GM19438 (cell line): ENCODE results near the gene LY86.
"Not testable (repeated sequence)": the region's sequence is repeated elsewhere in the genome, so short reads cannot be mapped to it uniquely, and the experiment has no call there.

Experiments used
- ATAC-seq: cut with Tn5 transposase; IDR thresholded peaks from one replicate; pipeline ENCODE4 v1.9.1; 2021; ENCODE audit warnings: low read depth; ENCODE audit not compliant: unreplicated experiment

Gene LY86

DNA sequence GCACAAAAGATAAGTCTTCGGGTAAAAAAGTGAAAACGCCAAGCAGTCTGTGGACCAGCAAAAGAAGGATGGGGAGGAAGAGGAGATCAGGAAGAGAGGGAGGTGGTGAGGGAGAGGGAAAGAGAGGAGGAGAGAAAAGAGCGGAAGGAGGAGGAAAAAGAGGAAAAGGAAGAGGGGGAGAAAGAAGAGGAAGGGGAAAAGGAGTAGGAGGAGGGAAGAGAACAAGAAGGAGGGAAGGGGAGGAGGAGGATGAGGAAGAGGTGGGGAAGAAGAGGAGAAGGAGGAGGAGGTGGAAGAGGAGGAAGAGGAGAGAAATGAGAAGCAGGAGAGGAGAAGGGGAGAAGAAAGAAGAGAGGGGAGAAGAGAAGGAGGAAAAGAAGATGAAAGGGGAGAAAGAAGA, 6.5 kb downstream of the LY86 start:
- ATAC-seq, result no peak

DNA sequence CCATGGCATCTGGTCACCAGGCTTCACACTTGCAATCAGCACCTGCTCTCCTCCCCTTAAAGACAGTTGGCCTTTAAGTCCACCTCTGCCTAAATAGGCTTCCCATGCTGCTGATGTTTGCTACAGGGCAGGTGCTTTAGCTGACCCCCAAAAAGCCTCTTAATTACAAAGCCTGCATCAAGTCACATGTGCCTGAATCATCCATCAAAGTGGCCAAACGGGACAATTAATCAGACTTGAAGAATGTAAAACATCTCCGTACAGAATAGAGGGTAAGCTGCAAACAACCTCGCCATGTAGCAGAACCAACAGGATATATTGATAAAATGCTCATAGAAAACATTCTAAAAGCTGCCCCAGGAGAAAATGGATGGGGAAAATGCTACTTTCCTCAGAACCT, 7.4 kb downstream of the LY86 start:
- ATAC-seq, result no peak

DNA sequence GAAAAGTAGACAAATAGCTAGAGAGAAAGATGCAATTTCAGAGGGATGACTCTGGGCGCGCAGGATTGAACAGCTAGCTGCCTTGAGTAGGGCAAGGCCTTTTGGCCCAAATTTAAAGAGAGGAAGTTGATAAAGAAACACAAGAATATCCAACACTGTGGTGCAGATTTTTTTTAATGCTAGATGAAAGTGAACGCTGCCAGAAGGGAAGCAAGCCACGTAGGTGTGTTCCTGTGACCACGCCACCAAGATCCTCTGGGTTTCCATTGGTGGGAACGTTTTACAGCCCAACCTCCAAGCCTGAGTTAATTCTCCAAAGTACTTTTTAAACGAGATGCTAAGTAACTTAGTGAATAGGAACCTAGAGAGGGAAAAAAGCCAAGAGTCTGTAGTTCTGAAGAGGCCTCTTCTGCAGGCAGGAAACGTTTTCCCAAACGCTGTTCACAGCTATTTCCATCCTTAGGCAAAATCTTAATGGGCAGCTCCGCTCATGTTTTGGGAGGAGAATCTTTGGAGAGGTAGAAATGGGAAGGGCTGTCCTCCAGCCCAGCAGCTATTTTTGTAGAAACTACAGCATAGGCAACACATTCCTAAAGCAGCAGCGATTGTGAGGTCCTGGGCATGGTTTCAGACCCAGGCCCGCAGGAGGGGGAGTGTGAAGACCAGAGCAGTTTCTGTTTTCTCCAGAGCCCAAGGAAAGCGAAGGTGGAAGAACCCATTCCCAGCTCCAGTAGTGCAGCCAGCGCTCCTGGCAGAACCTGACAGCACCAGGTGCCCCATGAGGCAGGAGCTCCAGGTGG, 8.2 kb downstream of the LY86 start:
- no peak for ATAC-seq

DNA sequence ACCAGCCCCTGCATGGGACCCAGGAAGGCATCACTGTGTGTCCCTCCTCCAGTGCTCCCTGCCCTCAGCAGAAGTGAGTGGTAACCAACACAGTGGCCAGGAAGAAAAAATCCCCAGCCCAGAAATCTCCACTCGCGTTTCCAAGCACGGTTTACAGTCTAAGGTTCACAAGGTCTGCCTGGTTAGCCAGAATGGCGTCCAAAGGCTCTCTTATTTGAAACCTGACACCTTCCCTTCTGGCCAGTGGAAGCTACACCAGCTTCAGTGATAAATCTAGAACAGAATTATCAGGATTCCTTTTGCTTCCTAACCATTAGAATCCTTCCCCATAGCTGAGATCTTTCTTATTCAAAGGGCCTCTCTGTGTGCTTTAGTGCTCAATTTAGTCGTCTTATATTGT, 9.2 kb downstream of the LY86 start:
- no peak for ATAC-seq

- ATAC-seq, result no peak
These were observed 11.0 kb downstream of the LY86 start for GRCh38 chr6:6599468-6599873.

- no peak for ATAC-seq
These were observed 12.4 kb downstream of the LY86 start for GRCh38 chr6:6600875-6601274.

DNA sequence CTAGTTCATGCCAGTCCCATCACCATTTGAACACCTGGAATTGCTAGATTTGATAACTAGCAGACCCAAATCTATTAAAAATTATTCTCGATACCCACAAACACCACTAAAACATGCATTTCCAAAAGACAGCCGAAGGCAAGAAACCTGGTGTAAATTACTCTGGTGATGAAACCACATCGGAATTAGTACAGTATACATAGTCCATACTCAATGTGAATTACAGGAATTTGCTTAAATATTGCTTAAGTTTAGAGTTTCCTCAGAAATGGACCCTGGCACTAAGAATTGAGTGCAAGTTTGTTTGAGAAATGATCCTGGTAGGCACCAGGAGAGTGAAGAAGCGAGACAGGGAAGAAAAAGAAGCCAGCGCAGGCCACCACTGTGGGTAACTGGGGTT, 13.7 kb downstream of the LY86 start:
- no peak for ATAC-seq

DNA sequence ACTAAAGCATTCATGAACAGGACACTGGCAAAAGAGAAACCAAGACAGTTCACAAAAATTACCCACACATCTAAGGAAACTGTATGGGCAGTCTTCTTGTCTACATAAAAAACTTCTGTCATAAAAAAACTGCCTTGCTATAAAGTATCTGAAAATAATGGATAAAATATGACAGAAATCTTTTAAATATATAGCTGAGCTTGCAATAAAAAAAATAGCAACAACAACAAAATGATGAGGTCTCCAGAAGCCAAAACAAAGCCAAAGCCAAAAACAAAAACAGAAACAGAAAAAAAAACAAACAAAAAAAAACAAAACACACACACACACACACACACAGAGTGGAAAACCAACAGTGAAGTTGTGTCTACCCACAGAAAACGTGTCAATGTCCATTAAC, 14.8 kb downstream of the LY86 start:
- no peak for ATAC-seq

DNA sequence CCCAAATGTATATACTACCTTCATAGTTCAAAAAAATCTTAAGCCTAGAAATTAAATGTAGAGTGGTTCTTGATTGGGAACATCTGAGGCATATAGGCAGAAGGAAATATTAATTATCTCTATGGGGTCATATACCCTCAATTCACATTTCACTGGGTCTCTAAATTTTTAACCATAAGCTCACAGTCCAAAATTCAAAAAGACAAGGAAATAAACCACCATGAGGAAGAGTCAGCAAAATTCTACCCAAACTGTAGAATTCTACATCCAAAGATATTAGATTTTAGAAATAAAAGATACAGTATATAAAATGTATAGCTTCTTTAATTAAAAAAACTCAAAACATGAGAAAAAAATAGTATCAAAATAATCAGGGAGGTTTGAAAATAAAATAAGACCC, 15.5 kb downstream of the LY86 start:
- no peak for ATAC-seq

DNA sequence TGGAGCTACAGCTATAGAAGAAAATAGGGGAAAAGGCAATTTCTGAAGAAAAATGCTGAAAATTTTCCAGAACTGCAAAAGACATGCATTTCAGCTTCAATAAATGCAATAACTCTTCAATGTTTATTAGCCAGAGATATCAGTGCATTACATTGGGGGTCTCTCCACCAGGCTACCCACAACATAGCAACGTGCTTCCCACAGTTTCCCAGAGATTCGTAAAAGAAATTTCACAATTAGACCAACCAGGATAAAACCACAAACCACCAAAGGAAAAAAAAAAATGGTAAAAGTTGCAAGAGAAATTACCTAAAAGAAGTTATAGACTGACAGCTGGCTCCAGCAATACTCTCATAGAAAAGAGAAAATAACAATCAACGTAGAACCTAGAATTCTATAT, 16.0 kb downstream of the LY86 start:
- ATAC-seq, result no peak

DNA sequence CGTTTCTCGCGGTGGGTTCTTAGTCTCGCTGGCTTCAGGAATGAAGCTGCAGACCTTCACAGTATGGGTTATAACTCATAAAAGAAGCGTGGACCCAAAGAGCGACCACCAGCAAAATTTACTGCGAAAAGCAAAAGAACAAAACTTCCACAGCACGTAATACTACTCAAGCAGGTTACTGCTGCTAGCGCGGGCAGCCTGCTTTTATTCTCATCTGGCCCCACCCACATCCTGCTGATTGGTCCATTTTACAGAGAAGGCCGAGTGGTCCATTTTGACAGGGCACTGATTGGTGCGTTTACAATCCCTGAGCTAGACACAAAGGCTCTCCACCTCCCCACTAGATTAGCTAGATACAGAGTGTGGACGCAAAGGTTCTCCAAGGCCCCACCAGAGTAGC, 17.4 kb downstream of the LY86 start:
- ATAC-seq, result no peak

- ATAC-seq, result not testable (repeated sequence)
These were observed 18.0 kb downstream of the LY86 start for GRCh38 chr6:6606391-6607030.

DNA sequence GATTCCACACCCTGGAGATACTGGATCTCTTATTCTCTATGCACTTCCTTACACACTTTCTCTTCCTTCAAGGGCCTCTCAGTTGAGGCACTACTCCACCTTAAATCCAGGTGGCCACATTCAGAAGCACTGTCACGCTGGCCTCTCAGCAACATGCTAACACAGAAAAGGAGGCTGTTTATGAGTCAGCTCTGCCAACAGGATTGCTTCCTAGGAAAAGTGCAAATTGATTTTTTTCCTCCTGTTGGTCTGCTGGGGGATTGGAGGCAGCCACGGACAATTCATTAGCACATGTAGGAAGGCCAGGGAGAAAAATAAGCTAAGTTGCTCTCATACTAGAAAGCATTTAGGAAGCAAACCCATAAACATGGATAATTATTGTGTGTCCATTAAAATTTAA, 20.9 kb downstream of the LY86 start:
- no peak for ATAC-seq

DNA sequence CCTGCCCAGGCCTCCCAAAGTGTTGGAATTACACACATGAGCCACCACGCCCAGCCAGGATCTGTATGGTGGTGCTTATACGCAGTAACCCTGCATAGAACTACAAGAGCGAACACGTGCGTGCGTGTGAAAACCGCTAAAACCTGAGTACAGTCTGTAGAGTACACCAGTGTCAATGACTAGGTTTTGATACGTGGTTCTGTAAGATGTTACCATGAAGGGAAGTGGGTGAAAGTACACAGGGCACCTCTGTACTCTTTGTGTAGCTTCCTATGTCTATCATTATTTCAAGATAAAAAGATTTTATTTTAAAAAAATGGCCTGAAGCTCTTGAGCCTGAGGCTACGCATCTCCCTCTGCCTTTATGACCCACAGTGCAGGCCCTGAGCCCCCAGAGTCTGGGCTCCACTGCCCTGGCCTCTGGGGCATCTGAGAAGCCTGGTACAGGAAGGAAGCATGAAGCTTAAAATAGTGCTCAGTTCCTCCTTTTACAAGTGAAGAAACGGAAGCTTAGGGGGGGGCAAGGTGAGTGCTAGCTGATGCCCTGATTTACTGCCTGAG, 21.6 kb downstream of the LY86 start:
- ATAC-seq, result peak; percentile 94

- ATAC-seq, result no peak
These were observed 23.0 kb downstream of the LY86 start for GRCh38 chr6:6611486-6611885.

GRCh38 chr6:6612308-6612707, 23.8 kb downstream of the LY86 start:
- no peak for ATAC-seq

DNA sequence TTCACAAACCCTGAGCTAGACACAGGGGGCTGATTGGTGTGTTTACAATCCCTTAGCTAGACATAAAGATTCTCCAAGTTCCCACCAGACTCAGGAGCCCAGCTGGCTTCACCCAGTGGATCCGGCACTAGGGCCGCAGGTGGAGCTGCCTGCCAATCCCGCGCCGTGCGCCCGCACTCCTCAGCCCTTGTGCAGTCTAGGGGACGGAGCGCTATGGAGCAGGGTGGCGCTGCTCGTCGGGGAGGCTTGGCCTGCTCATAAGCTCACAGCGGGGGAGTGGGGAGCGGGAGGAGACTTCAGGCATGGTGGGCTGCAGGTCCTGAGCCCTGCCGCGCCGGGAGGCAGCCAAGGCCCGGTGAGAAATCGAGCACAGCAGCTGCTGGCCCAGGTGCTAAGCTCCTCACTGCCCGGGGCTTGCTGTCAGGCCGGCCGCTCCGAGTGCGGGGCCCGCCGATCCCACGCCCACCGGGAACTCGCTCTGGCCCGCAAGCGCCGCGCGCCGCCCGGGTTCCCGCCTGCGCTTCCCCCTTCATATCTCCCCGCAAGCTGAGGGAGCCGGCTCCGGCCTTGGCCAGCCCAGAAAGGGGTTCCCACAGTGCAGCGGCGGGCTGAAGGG, 24.7 kb downstream of the LY86 start:
- ATAC-seq, result not testable (repeated sequence)

- ATAC-seq, result no peak
These were observed 25.8 kb downstream of the LY86 start for GRCh38 chr6:6614096-6614982.

DNA sequence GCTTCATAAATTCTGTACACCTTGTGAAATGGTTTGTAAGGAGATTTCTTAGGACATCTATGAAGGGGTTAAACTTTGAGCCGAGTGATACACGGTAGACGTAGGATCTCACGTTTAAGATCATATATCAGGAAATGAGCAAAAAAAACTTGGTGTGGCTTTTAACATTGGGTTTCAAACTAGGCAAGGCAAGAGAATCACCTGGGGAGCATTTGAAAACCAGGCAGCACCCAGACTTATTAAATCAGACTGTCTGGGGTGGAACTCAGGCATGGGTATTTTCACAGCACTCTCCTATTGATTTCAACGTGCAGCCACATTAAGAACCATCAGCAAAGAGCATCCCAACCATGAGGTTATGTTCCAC, 26.4 kb downstream of the LY86 start:
- no peak for ATAC-seq

GRCh38 chr6:6616656-6617055, 28.1 kb downstream of the LY86 start:
- no peak for ATAC-seq
